PC-9 (cell line): ENCODE results near the gene ZNF688. TPM values are rescaled to one million over a fixed set of nuclear protein-coding genes. Genes with fewer than 3 reads are reported as not detected.

Experiments
- BruUV-seq: library from RNA; stranded (reverse); fragments of 400-500 nt; replicated peaks from 2 replicates; lab custom pipeline; 2021; lab: Mats Ljungman, UMichigan
- CTCF ChIA-PET: fragments of 300-600 bp; sonication (Branson Sonifier 250); formaldehyde crosslinking; loops from one replicate; lab custom pipeline; 2022; ENCODE audit warnings: antibody characterized with exemption; lab: Charles Lee
- POLR2A ChIA-PET: fragments of 300-600 bp; sonication (Branson Sonifier 250); formaldehyde crosslinking; loops from one replicate; lab custom pipeline; 2022; ENCODE audit warnings: antibody characterized with exemption; ENCODE audit not compliant: unreplicated experiment; lab: Charles Lee
- DNase-seq, 2 experiments: peaks; one replicate each; pipeline versions ENCODE4 v3.0.0 to v3.0.0-alpha.2; 2015 to 2022; ENCODE audit warnings: mixed read lengths in 1 of 2
- H2AFZ ChIP-seq: fragments of 200-600 bp; sonication (generic); 2 replicates; pipeline ENCODE4 v1.8.1; 2017; ENCODE audit warnings: antibody characterized with exemption
- H3F3A ChIP-seq: fragments of 200-600 bp; sonication (generic); 2 replicates; pipeline ENCODE4 v1.8.1; 2017; ENCODE audit warnings: antibody characterized with exemption, mild to moderate bottlenecking, low read depth; ENCODE audit not compliant: insufficient read depth
- H3K27ac ChIP-seq: fragments of 200-600 bp; sonication (generic); 2 replicates; pipeline ENCODE4 v1.6.1; 2016; ENCODE audit warnings: mixed run types
- H3K27me3 ChIP-seq: fragments of 200-600 bp; sonication (generic); 2 replicates; pipeline ENCODE4 v1.6.1; 2016; ENCODE audit warnings: low read depth, mixed run types; ENCODE audit not compliant: insufficient read depth
- H3K36me3 ChIP-seq: fragments of 200-600 bp; sonication (generic); 2 replicates; pipeline ENCODE4 v1.6.1; 2016; ENCODE audit warnings: low read depth, mixed run types
- H3K4me1 ChIP-seq: fragments of 200-600 bp; sonication (generic); replicated peaks from 2 replicates; pipeline ENCODE4 v1.6.1; 2016; ENCODE audit warnings: mixed run types; ENCODE audit not compliant: insufficient read depth
- H3K4me2 ChIP-seq: fragments of 200-600 bp; sonication (generic); 2 replicates; pipeline ENCODE4 v1.6.1; 2017; ENCODE audit warnings: mixed run types
- H3K4me3 ChIP-seq: fragments of 200-600 bp; sonication (generic); 2 replicates; pipeline ENCODE4 v1.6.1; 2016; ENCODE audit warnings: mixed run types
- H3K79me2 ChIP-seq: fragments of 200-600 bp; sonication (generic); 2 replicates; pipeline ENCODE4 v1.6.1; 2017; ENCODE audit warnings: low read depth, mixed run types
- H3K9me2 ChIP-seq: fragments of 200-600 bp; sonication (generic); 2 replicates; pipeline ENCODE4 v1.8.1; 2017; ENCODE audit warnings: mild to moderate bottlenecking; ENCODE audit not compliant: insufficient read depth
- H3K9me3 ChIP-seq: fragments of 200-600 bp; sonication (generic); 2 replicates; pipeline ENCODE4 v1.8.1; 2016; ENCODE audit warnings: low read depth; ENCODE audit not compliant: insufficient read depth
- H4K20me1 ChIP-seq: fragments of 200-600 bp; sonication (generic); 2 replicates; pipeline ENCODE4 v1.8.1; 2017; ENCODE audit not compliant: insufficient read depth
- CTCF ChIP-seq: fragments of 200-600 bp; sonication (generic); conservative IDR thresholded peaks from 2 replicates; pipeline ENCODE4 v1.6.1; 2017; ENCODE audit warnings: mixed run types, antibody characterized with exemption, mild to moderate bottlenecking, moderate library complexity
- EZH2 ChIP-seq: fragments of 200-600 bp; sonication (generic); IDR thresholded peaks from 2 replicates; pipeline ENCODE4 v1.8.0; 2017; ENCODE audit warnings: antibody characterized with exemption, low read depth
- intact Hi-C: fragments of 100-400 bp; cut with micrococcal nuclease; formaldehyde crosslinking; loops from one replicate; pipeline ENCODE4 v1.10.0; 2022; ENCODE audit not compliant: unreplicated experiment
- total RNA-seq: library from RNA; stranded (reverse); gene quantifications from 2 replicates; pipeline ENCODE4 v1.2.3, GENCODE V29; 2021

Gene ZNF688
- total RNA-seq, 1 experiment from 2014 or later = 13.1 TPM

DNA sequence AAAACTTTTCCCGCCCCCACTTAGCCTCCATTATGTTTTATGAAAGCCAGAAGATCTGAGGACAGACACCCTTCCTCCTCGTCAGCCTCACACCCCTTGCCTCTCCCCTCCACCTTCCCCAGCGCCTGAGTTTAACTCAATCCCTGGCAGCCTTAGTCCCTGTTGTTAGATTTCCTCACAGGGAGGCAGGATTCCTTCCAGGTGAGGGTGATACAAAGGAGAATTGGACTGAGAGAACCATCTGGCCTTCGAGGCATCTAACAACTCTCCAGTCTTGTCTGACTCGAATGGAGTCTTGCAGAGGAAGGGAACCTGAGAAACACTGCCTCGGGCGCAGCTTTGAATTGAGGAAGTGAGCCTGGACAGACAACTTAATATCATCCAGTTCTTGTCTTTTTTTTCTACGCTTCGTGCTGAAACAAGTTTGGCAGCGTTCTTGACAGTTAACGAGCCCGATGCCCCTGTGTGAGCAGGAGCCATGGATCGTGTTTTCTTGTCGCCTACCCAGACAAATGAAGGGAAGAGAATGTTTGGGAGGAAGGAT is 43.8 kb downstream of the ZNF688 start:
- Histone ChIP-seq H4K20me1 (no peaks in the 10 kb centered on the region), H2AFZ (peak overlapping the region; percentile 66), H3K27me3 (no peaks in the 10 kb centered on the region), H3K4me1 (peaks cover 32% of the 10 kb centered on the region), H3F3A (peaks cover 41% of the 10 kb centered on the region), H3K4me2 (peak overlapping the region; percentile 88), H3K9me3 (no peaks in the 10 kb centered on the region), H3K4me3 (peak overlapping the region; percentile 97; the same call in 1 of the 2 replicates), H3K9me2 (no peaks in the 10 kb centered on the region), H3K36me3 (0 out of 2 replicates have a peak, but pooled peaks cover 13% of the 10 kb centered on the region), H3K79me2 (peaks cover 20% of the 10 kb centered on the region; the same call in 1 of the 2 replicates), H3K27ac (peak overlapping the region; percentile 79)
- BruUV-seq = TSS peak; percentile 90
- CTCF ChIA-PET = interaction anchor here (0.6 to 1.0 kb wide), 2 partner anchors 98 to 105 kb away, joined by 3 to 4 read pairs; partner anchors contain the start of gene DCTPP1
- intact Hi-C loops = loop anchor here (1.0 to 5.0 kb wide), 6 partner anchors 31 to 150 kb away; partner anchors contain the start of genes DCTPP1, FBRS, SEPHS2 and ZNF764
- POLR2A ChIA-PET = interaction anchor here (0.7 to 0.9 kb wide), 4 partner anchors 31 to 410 kb away, joined by 3 to 5 read pairs (median 4); partner anchors contain the start of genes ZNF688 and ZNF764
- DNase-seq = peak; percentile 86 to 98
- TF ChIP-seq EZH2 (no peak), CTCF (no peak)

- H3K27ac ChIP-seq = peak overlapping the region; percentile 79
- no peaks in the 10 kb centered on the region for H3K9me3 ChIP-seq
- peak; percentile 94 to 100 for DNase-seq
- no TSS peak for BruUV-seq
- ChIA-PET POLR2A (interaction anchor here (0.5 to 0.9 kb wide), 10 partner anchors 30 to 723 kb away, joined by 3 to 60 read pairs (median 4); partner anchors contain the start of genes ZNF688 and ZNF764), CTCF (interaction anchor here (0.6 to 1.0 kb wide), 5 partner anchors 9 to 125 kb away, joined by 3 to 4 read pairs (median 3); partner anchors contain the start of gene DCTPP1)
- peak overlapping the region; percentile 88 for H3K4me2 ChIP-seq
- TF ChIP-seq CTCF (peak; percentile 50; the same call in 1 of the 2 replicates), EZH2 (no peak)
- no peaks in the 10 kb centered on the region for H3K9me2 ChIP-seq
- 0 out of 2 replicates have a peak, but pooled peaks cover 13% of the 10 kb centered on the region for H3K36me3 ChIP-seq
- no peaks in the 10 kb centered on the region for H3K27me3 ChIP-seq
- peak overlapping the region; percentile 92 for H2AFZ ChIP-seq
- H3K4me1 ChIP-seq = peaks cover 32% of the 10 kb centered on the region
- intact Hi-C loops = loop anchor here (1.0 to 5.0 kb wide), 6 partner anchors 32 to 150 kb away; partner anchors contain the start of genes DCTPP1, FBRS, SEPHS2 and ZNF764
- H3F3A ChIP-seq = peaks cover 41% of the 10 kb centered on the region
- H3K4me3 ChIP-seq = peak overlapping the region; percentile 97
- H4K20me1 ChIP-seq = no peaks in the 10 kb centered on the region
- H3K79me2 ChIP-seq = peaks cover 15% of the 10 kb centered on the region; the same call in 1 of the 2 replicates
Observed at GRCh38 chr16:30526823-30527634, 44.5 kb downstream of the ZNF688 start.
